Kidney glomerular epithelial cell (primary cell): ENCODE results near the gene RNF123.

Source experiments
- DNase-seq: peaks from one replicate; lab custom pipeline; 2025; lab: John Stamatoyannopoulos, UW

The RNF123 gene

DNA sequence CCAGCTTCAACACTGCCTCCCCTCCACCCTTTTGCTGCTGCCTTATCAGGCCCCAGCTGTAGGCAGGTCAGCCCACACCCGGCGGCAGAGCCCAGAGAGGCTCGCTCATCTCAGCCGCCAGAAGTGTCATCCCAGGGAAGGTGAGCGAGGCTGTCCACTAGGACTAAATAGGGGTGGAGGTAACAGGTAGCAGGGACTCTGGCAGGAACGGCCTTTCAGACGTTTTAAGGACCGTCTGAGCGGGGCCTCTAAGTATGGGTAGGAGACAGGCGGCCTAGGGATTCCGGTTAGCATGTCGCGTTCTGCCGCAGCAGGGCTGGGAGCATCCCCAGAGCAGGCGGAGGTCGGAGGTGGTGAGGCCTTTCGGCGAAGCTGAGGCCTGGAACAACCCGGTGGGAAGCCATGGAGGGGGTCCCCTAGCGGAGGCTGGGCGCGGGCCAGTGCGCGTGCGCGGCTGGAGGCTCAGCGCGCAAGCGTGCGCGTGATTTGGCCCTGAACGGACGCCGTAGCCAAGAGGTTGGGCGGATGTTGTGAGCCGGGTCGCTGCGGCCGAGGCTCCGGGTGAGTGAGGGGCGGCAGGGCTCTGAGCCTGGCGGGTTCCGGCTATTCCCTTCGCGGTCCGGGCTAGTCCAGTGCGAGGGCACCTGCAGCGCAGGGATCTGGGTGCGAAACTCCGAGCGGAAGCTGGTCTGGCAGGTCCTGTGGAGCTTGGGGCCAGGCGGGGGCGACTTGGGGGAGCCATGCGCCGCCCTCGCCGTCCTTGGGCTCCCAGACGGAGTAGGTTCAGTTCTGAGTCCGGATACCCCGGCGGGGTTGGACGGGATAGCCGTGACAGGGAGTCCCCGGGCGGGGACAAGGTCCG, at the start of gene RNF123, which contains the start of gene MST1:
Gene RNF123 (plus strand): TSS at position 512 of the 862 bp plus-strand sequence. CDS start 1,609 bp downstream, outside the sequence.
Gene MST1 (minus strand): TSS at position 429 of the 862 bp plus-strand sequence. CDS start 783 bp downstream, outside the sequence.
- no peak for DNase-seq

DNA sequence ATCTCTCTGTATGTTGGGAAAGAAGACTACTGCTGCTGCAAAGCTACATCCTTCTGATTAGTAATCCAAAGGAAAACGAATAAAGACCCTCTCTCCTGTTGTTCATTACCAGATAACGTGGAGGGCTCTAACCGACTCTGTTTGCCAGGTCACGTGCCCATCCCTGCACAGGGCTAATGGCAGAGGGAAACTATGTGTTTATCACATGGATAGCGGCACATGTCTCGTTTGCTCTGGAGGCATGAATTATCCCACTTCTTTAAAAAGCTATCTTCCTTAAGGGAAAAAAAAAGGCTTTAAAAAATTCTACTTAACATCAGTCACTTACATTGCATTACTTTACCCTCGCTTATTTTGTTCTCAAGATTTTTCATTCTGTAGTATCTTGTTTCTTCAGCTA, 48.1 kb upstream of the RNF123 start:
- no peak for DNase-seq

DNA sequence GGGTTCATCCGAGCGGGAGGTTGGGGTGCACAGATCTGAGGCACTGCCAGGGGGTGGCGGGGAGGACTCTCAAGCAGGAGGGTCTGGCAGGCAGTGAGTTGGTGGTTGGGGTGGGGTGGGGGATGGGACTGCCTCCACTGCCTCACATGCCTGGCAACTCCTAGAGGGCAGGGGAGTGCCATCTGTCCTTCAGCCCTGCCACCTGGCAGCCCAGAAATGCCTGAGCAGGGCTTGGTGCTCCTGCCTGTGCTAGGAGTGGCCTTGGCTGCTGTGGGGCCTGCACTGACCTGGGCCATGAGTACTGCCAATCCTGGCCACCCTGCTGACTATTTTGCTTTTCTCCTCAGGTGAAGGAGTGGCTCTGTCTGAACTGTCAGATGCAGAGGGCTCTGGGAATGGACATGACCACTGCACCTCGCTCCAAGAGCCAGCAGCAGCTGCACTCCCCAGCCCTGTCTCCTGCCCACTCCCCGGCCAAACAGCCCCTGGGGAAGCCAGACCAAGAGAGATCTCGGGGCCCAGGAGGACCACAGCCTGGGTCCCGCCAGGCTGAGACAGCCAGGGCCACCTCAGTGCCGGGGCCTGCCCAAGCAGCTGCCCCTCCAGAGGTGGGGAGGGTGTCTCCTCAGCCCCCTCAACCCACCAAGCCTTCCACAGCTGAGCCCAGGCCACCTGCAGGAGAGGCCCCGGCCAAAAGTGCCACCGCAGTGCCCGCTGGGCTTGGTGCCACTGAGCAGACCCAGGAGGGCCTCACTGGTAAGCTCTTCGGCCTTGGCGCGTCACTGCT, 47.2 kb upstream of the RNF123 start:
- DNase-seq: no peak

DNA sequence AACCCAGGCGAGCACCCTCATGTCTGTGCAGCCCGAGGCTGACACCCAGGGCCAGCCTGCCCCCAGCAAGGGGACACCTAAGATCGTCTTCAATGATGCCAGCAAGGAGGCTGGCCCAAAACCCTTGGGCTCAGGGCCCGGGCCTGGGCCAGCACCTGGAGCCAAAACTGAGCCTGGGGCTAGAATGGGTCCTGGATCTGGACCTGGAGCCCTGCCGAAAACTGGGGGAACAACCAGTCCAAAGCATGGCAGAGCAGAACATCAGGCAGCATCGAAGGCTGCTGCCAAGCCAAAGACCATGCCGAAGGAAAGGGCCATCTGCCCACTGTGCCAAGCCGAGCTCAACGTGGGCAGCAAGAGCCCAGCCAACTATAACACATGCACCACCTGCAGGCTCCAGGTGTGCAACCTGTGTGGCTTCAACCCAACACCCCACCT, 46.6 kb upstream of the RNF123 start:
- DNase-seq: no peak

DNA sequence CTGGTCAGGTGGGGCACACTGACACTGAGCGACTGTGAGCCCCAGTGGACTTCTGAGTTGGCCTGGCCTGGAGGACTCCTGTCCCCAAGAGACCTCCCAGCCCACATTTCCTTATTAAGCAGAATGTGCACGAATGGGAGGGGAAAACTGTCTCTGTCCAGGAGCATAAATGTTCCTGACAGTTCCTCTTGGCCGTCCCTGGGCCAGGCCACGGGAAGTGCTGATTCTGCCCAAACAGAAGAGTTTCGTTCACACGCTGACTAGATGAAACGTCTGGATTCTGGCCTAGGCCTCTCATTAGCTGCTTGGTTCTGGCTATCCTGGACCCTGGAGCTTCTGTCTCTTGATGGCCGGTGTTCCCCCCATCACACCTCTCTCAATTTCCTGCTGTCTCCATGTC, 44.7 kb upstream of the RNF123 start:
- no peak for DNase-seq

DNA sequence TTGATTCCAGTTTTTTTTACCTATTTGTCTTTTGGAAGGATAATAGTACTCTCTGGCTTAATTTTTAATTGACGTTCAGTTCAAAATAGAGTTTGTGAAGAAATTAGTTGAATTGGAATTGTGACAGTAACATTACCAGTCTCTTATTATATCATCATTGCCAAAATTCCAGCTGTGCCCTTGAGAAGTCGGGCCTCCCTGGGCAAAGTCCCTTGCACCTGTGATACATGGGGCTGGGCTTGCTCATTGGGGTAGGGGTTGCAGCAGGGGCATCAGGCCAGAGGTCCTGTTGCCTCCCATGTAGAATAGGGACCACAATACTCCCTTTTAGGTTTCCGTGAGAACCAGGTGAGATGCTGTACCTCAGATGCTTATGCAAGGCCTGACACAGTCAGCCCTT, 43.1 kb upstream of the RNF123 start:
- no peak for DNase-seq

DNA sequence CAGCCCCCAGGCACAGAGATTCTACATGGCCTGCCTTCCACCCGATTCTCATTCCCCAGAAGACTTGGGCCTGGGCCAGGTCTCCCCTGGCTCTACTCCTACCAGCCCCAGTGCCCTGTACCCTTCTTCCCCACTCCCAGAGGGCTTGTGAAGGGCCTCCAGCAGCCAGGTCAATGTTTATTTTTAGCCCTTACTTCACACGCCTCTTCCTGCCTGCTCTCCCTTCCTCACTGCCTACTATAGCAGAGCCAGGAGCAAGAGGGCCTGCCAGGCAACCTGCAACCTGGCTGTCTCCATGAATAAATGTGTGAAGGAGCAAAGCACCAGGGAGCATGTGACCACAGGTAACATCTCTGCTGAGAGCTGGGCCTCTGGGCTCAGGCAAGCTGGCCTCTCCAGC, 41.6 kb upstream of the RNF123 start:
- no peak for DNase-seq

DNA sequence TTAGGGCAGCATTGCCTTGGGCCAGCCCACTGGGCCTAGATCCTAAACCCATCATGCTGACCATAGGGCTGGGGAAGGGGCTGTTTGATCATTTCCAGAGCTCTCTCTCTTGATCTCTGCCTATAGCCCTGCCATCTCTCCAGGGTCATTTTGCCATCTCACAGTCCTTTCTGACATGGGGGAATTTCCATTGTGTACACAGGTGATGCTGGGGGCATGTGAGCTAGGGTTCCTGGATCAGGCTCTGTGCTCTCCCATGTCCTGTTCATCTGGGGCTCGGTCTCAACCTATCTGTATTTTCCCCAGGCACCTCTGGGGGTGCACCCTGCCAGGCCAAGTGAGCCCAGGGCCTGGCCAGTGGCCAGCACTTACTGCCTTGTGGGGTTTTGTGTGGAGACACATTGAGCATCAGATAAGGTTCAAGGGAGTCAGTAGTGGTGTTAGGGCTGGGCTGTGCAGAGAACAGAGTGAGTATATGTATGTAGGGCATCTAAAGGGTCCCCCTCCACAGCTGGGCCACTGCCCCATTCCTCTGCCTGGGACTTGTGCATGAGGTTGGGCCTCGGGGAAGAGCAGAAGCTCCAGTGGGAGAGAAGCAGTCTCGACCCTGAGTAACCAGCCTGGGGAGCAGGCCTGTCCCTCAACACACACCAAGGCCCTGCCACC, 40.9 kb upstream of the RNF123 start:
- no peak for DNase-seq

DNA sequence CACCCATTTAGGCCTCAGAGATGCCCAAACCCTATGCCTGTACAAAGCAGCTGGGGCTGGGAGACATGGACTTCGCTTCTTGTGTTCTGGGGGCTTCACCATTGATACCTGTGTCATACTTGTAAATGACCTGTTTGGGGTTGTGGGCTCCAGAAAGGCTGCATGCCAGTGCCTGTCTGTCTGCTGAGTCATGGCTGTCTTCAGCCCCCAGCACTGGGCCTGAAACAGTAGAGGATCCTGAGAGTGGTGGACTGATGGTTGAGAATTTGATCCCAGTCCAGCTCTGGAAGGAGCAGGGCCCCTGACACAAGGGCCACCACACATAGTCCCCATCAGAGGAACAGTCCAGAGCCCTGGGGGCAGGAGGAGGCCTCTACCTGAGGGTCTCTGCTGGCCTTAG, 39.8 kb upstream of the RNF123 start:
- DNase-seq: no peak

DNA sequence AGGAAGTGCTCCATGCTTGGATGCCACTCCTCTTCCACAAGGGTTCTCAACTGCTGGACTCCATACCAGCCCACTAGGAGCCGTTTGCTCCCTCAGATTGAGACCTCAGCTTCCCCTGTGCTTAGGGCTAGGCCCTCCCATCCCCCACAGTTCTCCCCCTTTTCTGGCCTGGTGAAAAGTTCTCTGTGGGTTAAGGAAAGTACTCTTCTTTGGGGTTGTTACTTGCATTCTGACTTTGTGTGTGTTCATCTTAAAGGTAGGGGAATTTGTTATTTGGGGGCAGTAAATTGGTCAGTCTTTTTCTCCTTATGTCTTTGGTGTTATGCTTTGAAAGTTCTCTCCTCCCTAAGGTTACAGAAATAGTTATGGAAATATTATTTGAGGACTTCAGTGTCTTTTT, 39.2 kb upstream of the RNF123 start:
- no peak for DNase-seq

DNA sequence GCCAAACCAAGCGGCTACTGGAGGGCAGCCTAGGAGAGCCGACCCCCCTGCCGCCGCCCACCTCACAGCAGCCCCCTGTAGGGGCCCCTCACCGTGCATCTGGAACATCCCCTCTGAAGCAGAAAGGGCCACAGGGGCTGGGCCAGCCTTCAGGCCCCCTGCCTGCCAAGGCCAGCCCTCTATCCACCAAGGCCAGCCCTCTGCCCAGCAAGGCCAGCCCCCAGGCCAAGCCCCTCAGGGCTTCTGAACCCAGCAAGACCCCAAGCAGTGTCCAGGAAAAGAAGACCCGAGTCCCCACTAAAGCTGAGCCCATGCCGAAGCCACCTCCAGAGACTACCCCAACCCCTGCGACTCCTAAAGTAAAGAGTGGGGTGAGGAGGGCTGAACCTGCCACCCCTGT, 38.7 kb upstream of the RNF123 start:
- no peak for DNase-seq

DNA sequence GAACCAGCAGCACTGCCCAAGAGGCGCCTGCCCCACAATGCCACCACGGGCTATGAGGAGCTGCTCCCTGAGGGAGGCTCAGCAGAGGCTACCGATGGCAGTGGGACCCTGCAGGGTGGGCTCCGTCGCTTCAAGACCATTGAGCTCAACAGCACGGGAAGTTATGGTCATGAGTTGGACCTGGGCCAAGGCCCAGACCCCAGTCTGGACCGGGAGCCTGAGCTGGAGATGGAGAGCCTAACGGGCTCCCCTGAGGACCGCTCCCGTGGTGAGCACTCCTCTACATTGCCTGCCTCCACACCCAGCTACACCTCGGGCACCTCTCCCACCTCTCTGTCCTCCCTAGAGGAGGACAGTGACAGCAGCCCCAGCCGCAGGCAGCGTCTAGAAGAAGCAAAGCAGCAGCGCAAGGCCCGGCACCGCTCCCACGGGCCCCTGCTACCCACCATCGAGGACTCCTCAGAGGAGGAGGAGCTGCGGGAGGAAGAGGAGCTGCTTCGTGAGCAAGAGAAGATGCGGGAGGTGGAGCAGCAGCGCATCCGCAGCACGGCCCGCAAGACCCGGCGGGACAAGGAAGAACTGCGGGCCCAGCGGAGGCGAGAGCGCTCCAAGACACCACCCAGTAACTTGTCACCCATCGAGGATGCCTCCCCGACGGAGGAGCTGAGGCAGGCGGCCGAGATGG, 37.0 kb upstream of the RNF123 start:
- no peak for DNase-seq

DNA sequence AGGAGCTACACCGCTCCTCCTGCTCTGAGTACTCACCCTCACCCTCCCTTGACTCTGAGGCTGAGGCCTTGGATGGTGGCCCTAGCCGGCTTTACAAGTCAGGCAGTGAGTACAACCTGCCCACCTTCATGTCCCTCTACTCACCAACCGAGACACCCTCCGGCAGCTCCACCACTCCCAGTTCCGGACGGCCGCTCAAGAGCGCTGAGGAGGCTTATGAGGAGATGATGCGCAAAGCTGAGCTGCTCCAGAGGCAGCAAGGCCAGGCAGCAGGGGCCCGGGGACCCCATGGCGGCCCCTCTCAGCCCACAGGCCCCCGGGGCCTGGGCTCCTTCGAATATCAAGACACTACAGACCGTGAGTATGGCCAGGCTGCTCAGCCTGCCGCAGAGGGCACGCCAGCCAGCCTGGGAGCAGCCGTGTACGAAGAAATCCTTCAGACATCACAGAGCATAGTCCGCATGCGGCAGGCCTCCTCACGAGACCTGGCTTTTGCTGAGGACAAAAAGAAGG, 36.4 kb upstream of the RNF123 start:
- DNase-seq: peak; percentile 14

DNA sequence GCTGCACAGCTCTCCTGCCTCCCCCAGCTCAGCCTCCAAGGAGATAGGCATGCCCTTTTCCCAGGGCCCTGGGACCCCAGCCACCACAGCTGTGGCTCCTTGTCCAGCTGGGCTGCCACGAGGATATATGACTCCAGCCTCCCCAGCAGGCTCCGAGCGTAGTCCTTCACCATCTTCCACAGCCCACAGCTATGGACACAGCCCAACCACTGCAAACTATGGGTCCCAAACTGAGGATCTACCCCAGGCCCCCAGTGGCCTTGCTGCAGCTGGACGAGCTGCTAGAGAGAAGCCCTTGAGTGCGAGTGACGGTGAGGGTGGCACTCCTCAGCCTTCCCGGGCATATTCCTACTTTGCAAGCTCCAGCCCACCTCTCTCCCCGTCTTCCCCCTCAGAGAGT, 35.7 kb upstream of the RNF123 start:
- no peak for DNase-seq

DNA sequence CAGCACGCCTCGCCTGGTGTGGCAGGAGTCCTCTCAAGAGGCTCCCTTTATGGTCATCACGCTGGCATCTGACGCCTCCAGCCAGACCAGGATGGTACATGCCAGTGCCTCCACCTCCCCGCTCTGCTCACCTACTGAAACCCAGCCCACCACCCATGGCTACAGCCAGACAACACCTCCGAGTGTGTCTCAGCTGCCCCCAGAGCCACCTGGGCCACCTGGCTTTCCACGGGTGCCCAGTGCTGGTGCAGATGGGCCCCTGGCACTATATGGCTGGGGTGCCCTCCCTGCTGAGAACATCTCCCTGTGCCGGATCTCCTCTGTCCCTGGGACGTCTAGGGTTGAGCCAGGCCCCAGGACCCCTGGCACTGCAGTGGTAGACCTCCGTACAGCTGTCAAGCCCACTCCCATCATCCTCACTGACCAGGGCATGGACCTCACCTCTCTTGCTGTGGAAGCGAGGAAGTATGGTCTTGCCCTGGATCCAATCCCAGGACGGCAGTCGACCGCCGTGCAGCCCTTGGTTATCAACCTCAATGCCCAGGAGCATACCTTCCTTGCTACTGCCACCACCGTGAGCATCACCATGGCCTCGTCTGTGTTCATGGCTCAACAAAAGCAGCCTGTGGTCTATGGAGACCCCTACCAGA, 35.1 kb upstream of the RNF123 start:
- DNase-seq: no peak

DNA sequence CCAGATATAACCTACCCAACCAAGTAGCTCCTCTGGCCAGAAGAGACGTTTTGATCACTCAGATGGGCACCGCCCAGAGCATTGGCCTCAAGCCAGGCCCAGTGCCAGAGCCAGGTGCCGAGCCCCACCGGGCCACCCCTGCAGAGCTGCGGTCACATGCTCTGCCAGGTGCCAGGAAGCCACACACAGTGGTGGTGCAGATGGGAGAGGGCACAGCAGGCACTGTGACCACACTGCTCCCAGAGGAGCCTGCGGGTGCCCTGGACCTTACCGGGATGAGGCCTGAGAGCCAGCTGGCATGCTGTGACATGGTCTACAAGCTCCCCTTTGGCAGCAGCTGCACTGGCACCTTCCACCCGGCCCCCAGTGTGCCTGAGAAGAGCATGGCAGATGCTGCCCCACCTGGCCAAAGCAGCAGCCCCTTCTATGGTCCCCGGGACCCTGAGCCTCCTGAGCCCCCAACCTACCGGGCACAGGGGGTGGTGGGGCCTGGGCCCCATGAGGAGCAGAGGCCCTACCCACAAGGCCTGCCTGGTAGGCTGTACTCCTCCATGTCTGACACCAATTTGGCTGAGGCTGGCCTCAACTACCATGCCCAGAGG, 34.3 kb upstream of the RNF123 start:
- no peak for DNase-seq

DNA sequence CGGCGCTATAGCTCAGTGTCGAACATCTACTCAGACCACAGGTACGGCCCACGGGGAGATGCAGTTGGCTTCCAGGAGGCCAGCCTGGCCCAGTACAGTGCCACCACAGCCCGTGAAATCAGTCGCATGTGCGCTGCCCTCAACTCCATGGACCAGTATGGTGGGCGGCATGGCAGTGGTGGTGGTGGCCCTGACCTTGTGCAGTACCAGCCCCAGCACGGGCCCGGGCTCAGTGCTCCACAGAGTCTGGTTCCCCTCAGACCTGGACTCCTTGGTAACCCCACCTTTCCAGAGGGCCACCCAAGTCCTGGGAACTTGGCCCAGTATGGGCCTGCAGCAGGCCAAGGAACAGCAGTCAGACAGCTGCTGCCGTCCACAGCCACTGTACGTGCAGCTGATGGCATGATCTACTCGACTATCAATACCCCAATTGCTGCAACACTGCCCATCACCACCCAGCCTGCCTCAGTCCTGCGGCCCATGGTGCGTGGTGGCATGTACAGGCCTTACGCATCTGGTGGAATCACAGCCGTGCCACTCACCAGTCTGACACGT, 33.5 kb upstream of the RNF123 start:
- no peak for DNase-seq

DNA sequence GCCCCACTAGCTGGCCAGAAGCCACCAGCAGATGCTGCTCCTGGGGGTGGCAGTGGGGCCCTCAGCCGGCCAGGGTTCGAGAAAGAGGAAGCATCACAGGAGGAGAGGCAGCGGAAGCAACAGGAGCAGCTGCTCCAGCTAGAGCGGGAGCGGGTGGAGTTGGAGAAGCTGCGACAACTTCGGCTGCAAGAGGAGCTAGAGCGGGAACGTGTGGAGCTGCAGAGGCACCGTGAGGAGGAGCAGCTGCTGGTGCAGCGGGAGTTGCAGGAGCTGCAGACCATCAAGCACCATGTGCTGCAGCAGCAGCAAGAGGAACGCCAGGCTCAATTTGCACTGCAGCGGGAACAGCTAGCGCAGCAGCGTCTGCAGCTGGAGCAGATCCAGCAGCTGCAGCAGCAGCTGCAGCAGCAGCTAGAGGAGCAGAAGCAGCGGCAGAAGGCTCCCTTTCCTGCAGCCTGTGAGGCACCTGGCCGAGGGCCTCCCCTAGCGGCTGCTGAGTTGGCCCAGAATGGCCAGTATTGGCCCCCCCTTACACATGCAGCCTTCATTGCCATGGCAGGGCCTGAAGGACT, 32.7 kb upstream of the RNF123 start:
- no peak for DNase-seq

DNA sequence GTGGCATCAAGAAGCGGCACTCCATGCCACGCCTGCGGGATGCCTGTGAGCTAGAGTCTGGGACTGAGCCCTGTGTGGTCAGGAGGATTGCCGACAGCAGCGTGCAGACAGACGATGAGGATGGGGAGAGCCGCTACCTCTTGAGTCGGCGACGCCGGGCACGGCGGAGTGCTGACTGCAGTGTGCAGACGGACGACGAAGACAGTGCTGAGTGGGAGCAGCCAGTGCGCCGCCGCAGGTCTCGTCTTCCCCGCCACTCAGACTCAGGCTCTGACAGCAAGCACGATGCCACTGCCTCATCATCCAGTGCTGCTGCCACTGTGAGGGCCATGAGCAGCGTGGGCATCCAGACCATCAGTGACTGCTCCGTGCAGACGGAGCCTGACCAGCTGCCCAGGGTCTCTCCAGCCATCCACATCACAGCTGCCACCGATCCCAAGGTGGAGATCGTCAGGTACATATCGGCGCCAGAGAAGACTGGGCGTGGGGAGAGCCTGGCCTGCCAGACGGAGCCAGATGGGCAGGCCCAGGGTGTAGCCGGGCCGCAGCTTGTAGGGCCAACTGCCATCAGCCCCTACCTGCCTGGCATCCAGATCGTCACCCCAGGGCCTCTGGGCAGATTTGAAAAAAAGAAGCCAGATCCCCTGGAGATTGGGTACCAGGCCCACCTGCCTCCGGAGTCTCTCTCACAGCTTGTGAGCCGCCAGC, 32.0 kb upstream of the RNF123 start:
- DNase-seq: no peak
